ENCODE results near the gene PLPPR4.

GRCh38 chr1:99251308-99251707 is 13.0 kb upstream of the PLPPR4 start:
- TF ChIP-seq CTCF (IDR thresholded peaks at IDR 0.05) (no peak), POLR2A (IDR thresholded peaks at IDR 0.05) (no peak)

Measured in esophagus squamous epithelium (tissue), 4 donors.